Immature natural killer cell (primary cell): ENCODE measurements around the gene MYH15. TPM values are rescaled to one million over a fixed set of nuclear protein-coding genes. Genes with fewer than 3 reads are reported as not detected.

Source experiments
- DNase-seq, 3 donors: peaks; one replicate each; pipeline ENCODE4 v3.0.0; 2022; ENCODE audit warnings: mixed read lengths in 1 of 3
- H3K27ac Mint-ChIP-seq, 6 donors: one replicate each; pipeline ENCODE4 v1.8.0; 2020; ENCODE audit warnings: mixed read lengths in 6 of 6, mild to moderate bottlenecking in 5 of 6, inconsistent platforms in 4 of 6, moderate library complexity in 3 of 6
- H3K27me3 Mint-ChIP-seq, 3 donors: one replicate each; pipeline ENCODE4 v1.8.0; 2020 to 2021; ENCODE audit warnings: low read depth in 3 of 3, mild to moderate bottlenecking in 3 of 3, mixed read lengths in 3 of 3, moderate library complexity in 3 of 3, inconsistent platforms in 1 of 3
- H3K36me3 Mint-ChIP-seq, 3 donors: one replicate each; pipeline ENCODE4 v1.8.0; 2020; ENCODE audit warnings: mixed read lengths in 3 of 3, inconsistent platforms in 2 of 3, mild to moderate bottlenecking in 2 of 3
- H3K4me1 Mint-ChIP-seq, 2 donors: one replicate each; pipeline ENCODE4 v1.8.0; 2020; ENCODE audit warnings: inconsistent platforms in 2 of 2, mild to moderate bottlenecking in 2 of 2, mixed read lengths in 2 of 2, moderate library complexity in 1 of 2
- H3K4me3 Mint-ChIP-seq, 5 donors: one replicate each; pipeline ENCODE4 v1.8.0; 2020; ENCODE audit warnings: mild to moderate bottlenecking in 5 of 5, mixed read lengths in 5 of 5, inconsistent platforms in 3 of 5, moderate library complexity in 3 of 5
- H3K9me3 Mint-ChIP-seq, 6 donors: one replicate each; pipeline ENCODE4 v1.8.0; 2020; ENCODE audit warnings: mild to moderate bottlenecking in 6 of 6, mixed read lengths in 6 of 6, inconsistent platforms in 4 of 6, moderate library complexity in 3 of 6
- polyA plus RNA-seq, 3 donors: library from polyadenylated mRNA; unstranded; fragments of 300-500 nt; fragmentation: Illumina TruSeq; gene quantifications; one replicate each; pipeline ENCODE4 v1.2.3, GENCODE V29; 2021

The MYH15 gene
- polyA plus RNA-seq, 3 donors from 2014 or later = not detected

DNA sequence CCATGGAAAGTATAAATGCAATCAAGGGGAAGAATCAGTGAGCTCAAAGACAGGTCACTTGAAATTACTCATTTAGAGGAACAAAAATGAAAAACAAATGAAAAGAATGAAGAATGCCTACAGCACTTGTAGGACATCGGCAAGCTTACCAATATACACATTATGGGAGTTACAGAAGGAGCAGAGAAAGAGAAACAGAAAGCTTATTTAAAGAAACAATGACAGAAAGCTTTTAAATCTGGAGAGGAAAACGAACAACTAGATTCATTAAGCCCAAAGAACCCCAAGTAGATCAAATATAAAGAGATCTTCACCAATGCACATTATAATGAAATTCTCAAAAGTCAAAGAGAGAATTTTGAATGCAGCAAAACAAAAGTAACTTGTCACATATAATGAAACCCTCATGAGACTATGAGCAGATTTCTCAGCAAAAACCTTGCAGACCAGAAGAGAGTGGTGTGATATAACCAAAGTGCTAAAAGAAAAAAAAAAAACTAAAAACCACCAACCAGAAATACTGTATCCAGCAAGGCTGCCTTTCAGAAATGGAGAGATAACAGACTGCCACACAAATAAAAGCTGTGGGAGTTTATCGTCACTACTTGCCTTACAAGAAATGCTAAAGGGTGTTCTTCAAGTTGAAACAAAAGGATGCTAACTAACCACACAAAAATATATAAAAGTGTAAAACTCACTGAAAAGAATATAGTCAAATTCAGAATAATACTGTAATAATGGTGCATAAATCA lies 63.1 kb downstream of the MYH15 start:
- H3K27ac Mint-ChIP-seq = no peak overlapping the region
- peaks cover 2 to 7% (median 5%) of the 10 kb centered on the region in 3 donors for H3K27me3 Mint-ChIP-seq
- H3K9me3 Mint-ChIP-seq = peaks cover 18 to 41% (median 24%) of the 10 kb centered on the region in 6 donors
- peaks cover 7 to 10% (median 9%) of the 10 kb centered on the region in 3 donors for H3K36me3 Mint-ChIP-seq
- no peaks in the 10 kb centered on the region for H3K4me1 Mint-ChIP-seq
- DNase-seq = no peak
- no peak overlapping the region for H3K4me3 Mint-ChIP-seq

DNA sequence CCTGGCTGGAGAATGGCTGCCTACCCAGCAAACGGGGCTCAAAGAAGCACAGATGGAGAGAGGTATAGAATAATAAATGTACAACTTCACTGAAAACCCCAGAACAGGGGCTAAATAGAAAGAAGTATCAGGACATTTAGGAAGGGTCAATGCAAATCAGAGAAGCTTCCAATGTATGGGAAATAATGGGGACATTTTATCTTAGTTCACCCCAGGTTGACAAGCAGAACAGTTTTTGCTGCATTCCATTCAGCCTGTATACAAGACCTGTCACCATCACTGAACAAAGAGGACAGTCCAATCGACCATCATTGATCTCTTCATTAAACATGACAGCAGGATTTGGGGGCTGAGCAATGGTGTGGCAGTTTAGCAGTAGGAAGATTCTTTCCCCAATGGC lies 68.1 kb downstream of the MYH15 start:
- no peak for DNase-seq
- H3K27me3 Mint-ChIP-seq = peaks cover under 1 to 7% (median 2%) of the 10 kb centered on the region in 3 donors
- H3K36me3 Mint-ChIP-seq = peaks cover 6 to 9% (median 7%) of the 10 kb centered on the region in 3 donors
- no peak overlapping the region for H3K27ac Mint-ChIP-seq
- no peak overlapping the region for H3K4me3 Mint-ChIP-seq
- H3K4me1 Mint-ChIP-seq = no peaks in the 10 kb centered on the region
- H3K9me3 Mint-ChIP-seq = peaks cover 8 to 24% (median 13%) of the 10 kb centered on the region in 6 donors

GRCh38 chr3:108441518-108441917 lies 68.9 kb downstream of the MYH15 start:
- peaks cover 0 to 1% (median 0%) of the 10 kb centered on the region in 3 donors for H3K36me3 Mint-ChIP-seq
- H3K27me3 Mint-ChIP-seq = peaks cover 0 to 7% (median 2%) of the 10 kb centered on the region in 3 donors
- peaks cover 4 to 17% (median 6%) of the 10 kb centered on the region in 6 donors for H3K9me3 Mint-ChIP-seq
- no peak overlapping the region for H3K4me3 Mint-ChIP-seq
- no peaks in the 10 kb centered on the region for H3K4me1 Mint-ChIP-seq
- DNase-seq = no peak
- no peak overlapping the region for H3K27ac Mint-ChIP-seq

- DNase-seq = no peak
- Mint-ChIP-seq H3K27ac (no peak overlapping the region), H3K4me1 (no peaks in the 10 kb centered on the region), H3K27me3 (peaks cover 0 to 7% (median 2%) of the 10 kb centered on the region in 3 donors), H3K4me3 (no peak overlapping the region), H3K9me3 (peaks cover under 1 to 12% (median 2%) of the 10 kb centered on the region in 6 donors), H3K36me3 (no peaks in the 10 kb centered on the region)
Measured at GRCh38 chr3:108441071-108441507, 69.3 kb downstream of the MYH15 start.

- H3K27me3 Mint-ChIP-seq = peaks cover 0 to 7% (median 2%) of the 10 kb centered on the region in 3 donors
- no peaks in the 10 kb centered on the region for H3K4me1 Mint-ChIP-seq
- no peaks in the 10 kb centered on the region for H3K9me3 Mint-ChIP-seq
- no peak overlapping the region for H3K27ac Mint-ChIP-seq
- no peaks in the 10 kb centered on the region for H3K36me3 Mint-ChIP-seq
- no peak for DNase-seq
- no peak overlapping the region for H3K4me3 Mint-ChIP-seq
Measured at GRCh38 chr3:108438542-108438941, 71.9 kb downstream of the MYH15 start.

- DNase-seq = no peak
- H3K4me1 Mint-ChIP-seq = no peaks in the 10 kb centered on the region
- H3K4me3 Mint-ChIP-seq = no peak overlapping the region
- peaks cover 0 to 7% (median 0%) of the 10 kb centered on the region in 3 donors for H3K27me3 Mint-ChIP-seq
- no peaks in the 10 kb centered on the region for H3K9me3 Mint-ChIP-seq
- no peak overlapping the region for H3K27ac Mint-ChIP-seq
- H3K36me3 Mint-ChIP-seq = no peaks in the 10 kb centered on the region
Measured at GRCh38 chr3:108437439-108437838, 73.0 kb downstream of the MYH15 start.

DNA sequence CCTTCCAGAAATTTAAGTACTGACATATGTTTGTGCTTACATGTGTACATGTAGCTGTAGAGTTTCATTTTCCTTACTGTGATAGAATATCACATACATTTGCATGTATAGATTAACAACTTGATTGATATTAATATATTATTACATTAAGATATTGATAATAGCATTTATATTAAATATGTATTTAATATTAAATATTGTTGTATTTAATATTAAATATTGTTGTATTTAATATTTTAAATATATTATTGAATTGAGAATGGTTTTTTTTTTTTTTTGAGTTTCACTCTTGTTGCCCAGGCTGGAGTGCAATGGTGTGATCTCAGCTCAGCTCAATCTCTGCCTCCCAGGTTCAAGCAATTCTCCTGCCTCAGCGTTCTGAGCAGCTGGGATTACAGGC lies 76.5 kb downstream of the MYH15 start:
- no peak for DNase-seq
- Mint-ChIP-seq H3K36me3 (no peaks in the 10 kb centered on the region), H3K4me1 (no peaks in the 10 kb centered on the region), H3K27me3 (peaks cover 0 to 3% (median 2%) of the 10 kb centered on the region in 3 donors), H3K4me3 (no peak overlapping the region), H3K9me3 (peaks cover 0 to 2% (median 0%) of the 10 kb centered on the region in 6 donors), H3K27ac (no peak overlapping the region)

DNA sequence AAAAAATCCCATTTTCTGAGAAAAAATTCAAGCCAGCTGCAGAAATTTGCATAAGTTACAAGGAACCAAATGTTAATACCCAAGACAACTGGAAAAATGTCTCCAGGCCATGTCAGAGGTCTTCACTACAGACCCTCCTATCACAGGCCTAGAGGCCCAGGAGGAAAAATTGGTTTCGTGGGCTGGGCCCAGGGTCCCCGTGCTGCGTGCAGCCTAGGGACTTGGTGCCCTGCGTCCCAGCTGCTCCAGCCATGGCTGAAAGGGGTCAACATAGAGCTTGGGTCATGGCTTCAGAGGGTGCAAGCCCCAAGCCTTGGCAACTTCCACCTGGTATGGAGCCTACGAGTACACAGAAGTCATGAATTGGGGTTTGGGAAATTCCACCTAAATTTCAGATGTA lies 78.0 kb downstream of the MYH15 start:
- Mint-ChIP-seq H3K9me3 (peaks cover 0 to 2% (median 0%) of the 10 kb centered on the region in 6 donors), H3K27me3 (peaks cover 2 to 3% (median 2%) of the 10 kb centered on the region in 3 donors), H3K4me1 (no peaks in the 10 kb centered on the region), H3K36me3 (no peaks in the 10 kb centered on the region), H3K27ac (no peak overlapping the region), H3K4me3 (no peak overlapping the region)
- no peak for DNase-seq

GRCh38 chr3:108430540-108430939 lies 79.9 kb downstream of the MYH15 start:
- no peak for DNase-seq
- no peak overlapping the region for H3K4me3 Mint-ChIP-seq
- H3K9me3 Mint-ChIP-seq = peaks cover 0 to 2% (median 0%) of the 10 kb centered on the region in 6 donors
- no peaks in the 10 kb centered on the region for H3K36me3 Mint-ChIP-seq
- H3K4me1 Mint-ChIP-seq = no peaks in the 10 kb centered on the region
- H3K27me3 Mint-ChIP-seq = peaks cover 0 to 3% (median 2%) of the 10 kb centered on the region in 3 donors
- no peak overlapping the region for H3K27ac Mint-ChIP-seq

GRCh38 chr3:108428586-108428985 lies 81.8 kb downstream of the MYH15 start:
- no peaks in the 10 kb centered on the region for H3K36me3 Mint-ChIP-seq
- peaks cover 0 to 2% (median 0%) of the 10 kb centered on the region in 6 donors for H3K9me3 Mint-ChIP-seq
- DNase-seq = no peak
- H3K27ac Mint-ChIP-seq = no peak overlapping the region
- peaks cover 0 to 3% (median 2%) of the 10 kb centered on the region in 3 donors for H3K27me3 Mint-ChIP-seq
- no peak overlapping the region for H3K4me3 Mint-ChIP-seq
- no peaks in the 10 kb centered on the region for H3K4me1 Mint-ChIP-seq

- no peaks in the 10 kb centered on the region for H3K9me3 Mint-ChIP-seq
- H3K4me1 Mint-ChIP-seq = no peaks in the 10 kb centered on the region
- no peak for DNase-seq
Measured at GRCh38 chr3:108420926-108421325, 89.5 kb downstream of the MYH15 start.

GRCh38 chr3:108416111-108416869 lies 94.1 kb downstream of the MYH15 start:
- no peaks in the 10 kb centered on the region for H3K9me3 Mint-ChIP-seq
- no peak overlapping the region for H3K27ac Mint-ChIP-seq
- H3K4me1 Mint-ChIP-seq = no peaks in the 10 kb centered on the region
- H3K36me3 Mint-ChIP-seq = no peaks in the 10 kb centered on the region
- H3K27me3 Mint-ChIP-seq = peaks cover 0 to 4% (median under 1%) of the 10 kb centered on the region in 3 donors
- no peak for DNase-seq
- H3K4me3 Mint-ChIP-seq = no peak overlapping the region

More at GRCh38 chr3:108420926-108421325, 89.5 kb downstream of the MYH15 start:
- Mint-ChIP-seq H3K4me3 (no peak overlapping the region), H3K36me3 (no peaks in the 10 kb centered on the region), H3K27ac (no peak overlapping the region), H3K27me3 (peaks cover 0 to 4% (median 3%) of the 10 kb centered on the region in 3 donors)

- H3K36me3 Mint-ChIP-seq = no peaks in the 10 kb centered on the region
- H3K27ac Mint-ChIP-seq = no peak overlapping the region
- H3K27me3 Mint-ChIP-seq = peaks cover 0 to 4% (median 0%) of the 10 kb centered on the region in 3 donors
- H3K4me1 Mint-ChIP-seq = no peaks in the 10 kb centered on the region
- DNase-seq = no peak
- no peak overlapping the region for H3K4me3 Mint-ChIP-seq
- H3K9me3 Mint-ChIP-seq = no peaks in the 10 kb centered on the region
Measured at GRCh38 chr3:108415661-108416060, 94.7 kb downstream of the MYH15 start.

GRCh38 chr3:108414007-108414406 lies 96.4 kb downstream of the MYH15 start:
- H3K27ac Mint-ChIP-seq = no peak overlapping the region
- no peaks in the 10 kb centered on the region for H3K36me3 Mint-ChIP-seq
- no peaks in the 10 kb centered on the region for H3K4me1 Mint-ChIP-seq
- no peak overlapping the region for H3K4me3 Mint-ChIP-seq
- H3K9me3 Mint-ChIP-seq = no peaks in the 10 kb centered on the region
- no peak for DNase-seq
- peaks cover 0 to 2% (median 0%) of the 10 kb centered on the region in 3 donors for H3K27me3 Mint-ChIP-seq
